WERI-Rb-1 (cell line): ENCODE results near the gene GGTLC2.

ENCODE experiments used
- DNase-seq: peaks from one replicate; pipeline ENCODE4 v3.0.0-alpha.2; 2020
- H3K27ac ChIP-seq: fragments of 250-450 bp; sonication (Bioruptor Pico); 2 replicates; pipeline ENCODE4 v1.5.1; 2020; ENCODE audit warnings: mild to moderate bottlenecking, moderate library complexity
- H3K27me3 ChIP-seq: fragments of 250-450 bp; sonication (Bioruptor Pico); 2 replicates; pipeline ENCODE4 v1.5.1; 2021; ENCODE audit warnings: mild to moderate bottlenecking, low read depth, moderate library complexity; ENCODE audit not compliant: insufficient read depth, severe bottlenecking
- H3K36me3 ChIP-seq: fragments of 250-450 bp; sonication (Bioruptor Pico); 2 replicates; pipeline ENCODE4 v1.5.1; 2020; ENCODE audit warnings: mild to moderate bottlenecking, moderate library complexity
- H3K4me3 ChIP-seq: 2 replicates; pipeline ENCODE4 v1.5.1; 2011; ENCODE audit warnings: low read depth, mild to moderate bottlenecking, control low read depth, low read length
- H3K9me3 ChIP-seq: fragments of 250-450 bp; sonication (Bioruptor Pico); 2 replicates; pipeline ENCODE4 v1.5.1; 2021; ENCODE audit warnings: mild to moderate bottlenecking, moderate library complexity; ENCODE audit not compliant: severe bottlenecking
- TF ChIP-seq, protein P1 (sequence below): IDR thresholded peaks from 2 replicates; pipeline ENCODE4 v1.5.1; 2011; ENCODE audit warnings: low read depth, mild to moderate bottlenecking, control low read depth, inconsistent platforms, low read length

Gene GGTLC2

DNA sequence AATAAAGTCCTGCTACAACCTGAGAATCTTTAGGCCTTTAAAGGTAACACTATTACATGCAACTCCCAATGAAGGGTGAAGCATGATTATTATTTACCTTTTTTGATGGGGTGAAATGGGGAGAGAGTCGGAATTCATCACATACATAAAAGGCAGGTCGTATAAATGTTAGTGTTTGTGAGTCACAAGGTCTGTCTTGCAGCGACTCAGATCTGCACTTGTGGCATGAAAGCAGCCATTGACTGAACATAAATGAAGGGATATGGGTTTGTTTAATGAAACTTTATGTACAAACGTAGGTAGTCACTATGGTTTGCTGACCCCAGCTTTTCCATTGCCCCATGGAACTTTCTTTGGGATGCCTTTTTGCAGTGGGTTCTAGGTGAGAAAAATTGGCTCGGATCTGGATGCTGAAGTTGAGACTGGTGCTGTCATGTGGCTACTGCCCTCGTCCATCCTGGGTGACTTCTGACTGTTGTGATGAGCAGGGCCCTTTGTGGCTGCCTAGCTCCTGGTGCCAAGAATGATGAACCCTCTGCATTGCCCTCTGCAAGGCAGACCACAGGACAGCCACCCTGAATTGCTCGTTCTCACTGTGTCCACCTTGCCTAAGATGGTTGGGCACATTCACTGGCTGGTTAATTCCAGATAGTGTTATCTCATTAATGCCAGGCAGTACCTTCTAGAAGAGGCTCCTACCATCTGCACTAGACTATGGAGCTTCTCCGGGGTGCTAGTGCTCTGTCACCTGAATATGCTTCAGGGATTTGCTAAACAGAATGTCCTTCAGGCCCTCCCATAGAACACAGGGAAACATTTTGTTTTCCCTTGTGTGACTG lies 11.3 kb downstream of the GGTLC2 start:
- Histone ChIP-seq H3K36me3 (no peaks in the 10 kb centered on the region), H3K9me3 (no peaks in the 10 kb centered on the region), H3K27ac (no peak overlapping the region), H3K27me3 (no peaks in the 10 kb centered on the region), H3K4me3 (no peak overlapping the region)
- DNase-seq = no peak
- TF ChIP-seq, protein P1, sequence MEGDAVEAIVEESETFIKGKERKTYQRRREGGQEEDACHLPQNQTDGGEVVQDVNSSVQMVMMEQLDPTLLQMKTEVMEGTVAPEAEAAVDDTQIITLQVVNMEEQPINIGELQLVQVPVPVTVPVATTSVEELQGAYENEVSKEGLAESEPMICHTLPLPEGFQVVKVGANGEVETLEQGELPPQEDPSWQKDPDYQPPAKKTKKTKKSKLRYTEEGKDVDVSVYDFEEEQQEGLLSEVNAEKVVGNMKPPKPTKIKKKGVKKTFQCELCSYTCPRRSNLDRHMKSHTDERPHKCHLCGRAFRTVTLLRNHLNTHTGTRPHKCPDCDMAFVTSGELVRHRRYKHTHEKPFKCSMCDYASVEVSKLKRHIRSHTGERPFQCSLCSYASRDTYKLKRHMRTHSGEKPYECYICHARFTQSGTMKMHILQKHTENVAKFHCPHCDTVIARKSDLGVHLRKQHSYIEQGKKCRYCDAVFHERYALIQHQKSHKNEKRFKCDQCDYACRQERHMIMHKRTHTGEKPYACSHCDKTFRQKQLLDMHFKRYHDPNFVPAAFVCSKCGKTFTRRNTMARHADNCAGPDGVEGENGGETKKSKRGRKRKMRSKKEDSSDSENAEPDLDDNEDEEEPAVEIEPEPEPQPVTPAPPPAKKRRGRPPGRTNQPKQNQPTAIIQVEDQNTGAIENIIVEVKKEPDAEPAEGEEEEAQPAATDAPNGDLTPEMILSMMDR = no peak

DNA sequence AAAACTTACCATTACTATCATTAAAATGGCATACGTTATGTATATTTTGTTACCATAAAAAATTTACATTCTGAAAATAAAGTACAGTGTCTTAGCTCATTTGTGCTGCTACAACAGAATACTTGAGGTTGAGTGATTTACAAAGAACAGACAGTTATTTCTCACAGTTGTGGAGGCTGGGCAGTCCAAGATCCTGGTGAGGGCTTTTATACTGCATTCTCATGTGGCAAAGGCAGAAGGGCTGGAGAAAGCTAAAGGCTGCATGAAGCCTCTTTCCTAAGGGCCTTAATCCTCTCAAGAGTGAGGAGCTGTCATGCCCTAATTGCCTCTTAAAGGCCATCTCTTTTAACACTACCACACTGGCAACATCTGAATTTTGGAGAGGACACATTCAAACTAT lies 13.3 kb downstream of the GGTLC2 start:
- Histone ChIP-seq H3K27ac (no peak overlapping the region), H3K9me3 (no peaks in the 10 kb centered on the region), H3K36me3 (no peaks in the 10 kb centered on the region), H3K27me3 (no peaks in the 10 kb centered on the region), H3K4me3 (no peak overlapping the region)
- TF ChIP-seq, protein P1 = no peak
- peak; percentile 32 for DNase-seq

DNA sequence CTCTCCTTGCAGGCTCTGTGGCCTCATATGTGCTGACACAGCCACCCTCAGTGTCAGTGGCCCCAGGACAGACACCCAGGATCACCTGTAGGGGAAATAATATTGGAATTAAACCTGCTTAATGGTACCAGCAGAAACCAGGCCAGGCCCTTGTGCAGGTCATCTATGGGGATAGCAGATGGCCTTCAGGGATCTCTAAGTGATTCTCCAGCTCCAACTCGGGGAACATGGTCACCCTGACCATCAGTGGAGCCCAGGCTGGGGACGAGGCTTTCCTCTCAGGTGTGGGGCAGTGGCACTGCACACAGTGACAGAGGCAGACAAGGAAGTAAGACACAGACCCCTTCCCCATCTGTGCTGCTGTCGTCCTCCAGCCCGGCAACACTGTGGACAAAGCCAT lies 16.9 kb downstream of the GGTLC2 start:
- H3K27ac ChIP-seq = no peak overlapping the region
- DNase-seq = no peak
- no peak overlapping the region for H3K4me3 ChIP-seq
- H3K36me3 ChIP-seq = no peaks in the 10 kb centered on the region
- H3K9me3 ChIP-seq = no peaks in the 10 kb centered on the region
- TF ChIP-seq, protein P1 = no peak
- no peaks in the 10 kb centered on the region for H3K27me3 ChIP-seq

DNA sequence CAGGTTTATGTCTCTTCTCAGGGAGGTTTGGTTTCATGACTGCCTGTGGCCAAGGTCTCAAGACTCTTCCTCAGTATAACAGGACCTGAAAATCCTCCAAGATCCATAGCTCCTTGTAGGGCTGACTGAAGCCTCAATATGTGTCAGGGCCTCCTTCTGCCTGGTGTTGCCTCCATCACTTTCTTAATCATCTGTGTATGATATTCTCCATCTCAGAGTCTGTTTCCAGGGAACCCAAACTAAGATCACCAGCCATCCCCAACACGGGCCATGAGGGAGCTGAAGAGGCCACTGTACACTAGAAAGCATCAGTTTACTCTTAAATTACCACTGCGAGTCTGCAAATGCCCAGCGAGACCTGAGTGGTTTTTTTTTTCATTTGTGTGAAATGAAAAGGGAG lies 17.7 kb downstream of the GGTLC2 start:
- H3K27ac ChIP-seq = no peak overlapping the region
- DNase-seq = no peak
- no peaks in the 10 kb centered on the region for H3K36me3 ChIP-seq
- H3K4me3 ChIP-seq = no peak overlapping the region
- TF ChIP-seq, protein P1 = no peak
- H3K9me3 ChIP-seq = no peaks in the 10 kb centered on the region
- H3K27me3 ChIP-seq = no peaks in the 10 kb centered on the region

DNA sequence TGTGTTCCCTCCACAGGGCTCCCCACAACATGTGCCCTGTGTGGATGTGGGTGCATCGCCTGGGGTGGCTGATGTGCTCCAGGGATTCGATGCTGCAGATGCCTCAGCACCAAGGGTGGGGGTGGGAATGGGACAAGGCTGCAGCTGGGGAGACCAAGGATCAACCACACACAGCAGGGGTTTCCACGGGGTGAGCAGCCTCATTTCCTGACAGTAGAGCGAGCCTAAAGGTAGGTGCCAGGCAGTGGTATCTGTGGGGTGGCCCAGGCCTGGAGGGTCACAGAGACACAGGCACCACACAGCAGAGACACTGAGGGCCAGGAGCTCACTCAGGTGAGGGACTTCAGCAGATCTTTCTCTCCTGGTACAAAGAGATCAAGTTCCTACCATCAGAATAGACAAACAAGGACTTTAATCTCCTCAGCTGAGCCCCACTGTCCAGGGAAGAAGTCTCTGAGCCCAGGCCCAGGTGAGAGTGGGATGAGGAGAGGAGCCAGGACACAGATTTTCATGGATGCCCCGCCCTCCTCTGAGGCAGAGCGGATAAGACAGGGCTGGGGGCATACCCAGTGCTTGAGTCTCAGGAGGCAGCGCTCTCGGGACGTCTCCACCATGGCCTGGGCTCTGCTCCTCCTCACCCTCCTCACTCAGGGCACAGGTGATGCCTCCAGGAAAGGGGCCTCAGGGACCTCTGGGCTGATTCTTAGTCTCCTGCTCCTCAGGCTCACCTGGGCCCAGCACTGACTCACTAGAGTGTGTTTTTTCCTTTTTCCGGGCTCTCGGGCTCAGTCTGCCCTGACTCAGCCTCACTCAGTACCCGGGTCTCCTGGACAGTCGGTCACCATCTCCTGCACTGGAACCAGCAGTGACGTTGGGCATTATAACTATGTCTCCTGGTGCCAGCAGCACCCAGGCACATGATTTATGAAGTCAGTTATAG lies 19.7 kb downstream of the GGTLC2 start:
- no peak for DNase-seq
- Histone ChIP-seq H3K9me3 (no peaks in the 10 kb centered on the region), H3K27me3 (no peaks in the 10 kb centered on the region)

More for the DNA sequence above, 19.7 kb downstream of the GGTLC2 start:
- Histone ChIP-seq H3K36me3 (no peaks in the 10 kb centered on the region), H3K27ac (no peak overlapping the region), H3K4me3 (no peak overlapping the region)
- TF ChIP-seq, protein P1 = no peak
